ENCODE data around the gene MAP7D1.
"Not testable (repeated sequence)": the region's sequence is repeated elsewhere in the genome, so short reads cannot be mapped to it uniquely, and the experiment has no call there.

- TF ChIP-seq EZH2 (conservative IDR thresholded peaks at IDR 0.05; ENCODE audit: low read depth, low read length); TEAD3 (CRISPR knock-in tag; optimal IDR thresholded peaks at IDR 0.05; ENCODE audit: borderline replicate concordance); CTCF (CRISPR knock-in tag; IDR thresholded peaks at IDR 0.05): not testable (repeated sequence)
- TF ChIP-seq, protein P1, sequence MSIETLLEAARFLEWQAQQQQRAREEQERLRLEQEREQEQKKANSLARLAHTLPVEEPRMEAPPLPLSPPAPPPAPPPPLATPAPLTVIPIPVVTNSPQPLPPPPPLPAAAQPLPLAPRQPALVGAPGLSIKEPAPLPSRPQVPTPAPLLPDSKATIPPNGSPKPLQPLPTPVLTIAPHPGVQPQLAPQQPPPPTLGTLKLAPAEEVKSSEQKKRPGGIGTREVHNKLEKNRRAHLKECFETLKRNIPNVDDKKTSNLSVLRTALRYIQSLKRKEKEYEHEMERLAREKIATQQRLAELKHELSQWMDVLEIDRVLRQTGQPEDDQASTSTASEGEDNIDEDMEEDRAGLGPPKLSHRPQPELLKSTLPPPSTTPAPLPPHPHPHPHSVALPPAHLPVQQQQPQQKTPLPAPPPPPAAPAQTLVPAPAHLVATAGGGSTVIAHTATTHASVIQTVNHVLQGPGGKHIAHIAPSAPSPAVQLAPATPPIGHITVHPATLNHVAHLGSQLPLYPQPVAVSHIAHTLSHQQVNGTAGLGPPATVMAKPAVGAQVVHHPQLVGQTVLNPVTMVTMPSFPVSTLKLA (IDR thresholded peaks at IDR 0.05), result not testable (repeated sequence)
Measured at GRCh38 chr1:36230279-36230678, 74.3 kb downstream of the MAP7D1 start.
